Heart left ventricle (tissue), 16 donors: ENCODE measurements around the gene TADA2A. TPM values are rescaled to one million over a fixed set of nuclear protein-coding genes. Genes with fewer than 3 reads are reported as not detected.

Source experiments
- ATAC-seq, 4 donors: fragments of 200-7000 bp; cut with Tn5 transposase; one replicate each; pipeline ENCODE4 v1.9.1; 2020 to 2022; ENCODE audit warnings: moderate library complexity in 4 of 4, mild to moderate bottlenecking in 3 of 4, moderate number of reproducible peaks in 1 of 4
- DNase-seq, 5 donors: peaks; one replicate each; pipeline ENCODE4 v3.0.0-alpha.2; 2020
- H3K27ac ChIP-seq, 12 donors: fragments of 200-600 bp; sonication (generic) in 4 of 12; one replicate each; pipeline versions ENCODE4 v1.5.0 to v1.8.0; 2016 to 2022; ENCODE audit warnings: mild to moderate bottlenecking in 2 of 12
- H3K27me3 ChIP-seq, 9 donors: fragments of 200-600 bp; sonication (generic) in 2 of 9; one replicate each; pipeline versions ENCODE4 v1.5.1 to v1.8.0; 2016 to 2022; ENCODE audit warnings: mild to moderate bottlenecking in 3 of 9
- H3K36me3 ChIP-seq, 9 donors: fragments of 200-600 bp; sonication (generic) in 2 of 9; one replicate each; pipeline versions ENCODE4 v1.5.0 to v1.8.0; 2018 to 2022; ENCODE audit warnings: mild to moderate bottlenecking in 2 of 9
- H3K4me1 ChIP-seq, 12 donors: fragments of 200-600 bp; sonication (generic) in 4 of 12; one replicate each; pipeline versions ENCODE4 v1.5.0 to v1.8.0; 2016 to 2022; ENCODE audit warnings: mild to moderate bottlenecking in 3 of 12
- H3K4me3 ChIP-seq, 12 donors: fragments of 200-600 bp; sonication (generic) in 4 of 12; one replicate each; pipeline versions ENCODE4 v1.5.0 to v1.8.0; 2017 to 2022; ENCODE audit warnings: mild to moderate bottlenecking in 9 of 12, moderate library complexity in 4 of 12
- H3K9me3 ChIP-seq, 12 donors: fragments of 200-600 bp; sonication (generic) in 4 of 12; one replicate each; pipeline versions ENCODE4 v1.5.0 to v1.8.0; 2016 to 2022; ENCODE audit warnings: mild to moderate bottlenecking in 1 of 12
- POLR2A ChIP-seq, 2 donors: fragments of 450-650 bp; IDR thresholded peaks; one replicate each; pipeline ENCODE4 v1.6.1; 2017; ENCODE audit warnings: antibody characterized with exemption in 2 of 2, mild to moderate bottlenecking in 2 of 2, moderate library complexity in 2 of 2
- WGBS, 4 donors: extraction: QIAGEN DNeasy Blood & Tissue Kit in 2 of 4; methylation state at CpG; one replicate each; pipeline versions ENCODE4 v1.1.5 to v1.1.7; 2013 to 2018; 5-methylcytosine and 5-hydroxymethylcytosine counted together
- intact Hi-C, 10 donors: fragments of 100-400 bp; cut with DNase I; formaldehyde crosslinking; loops; one replicate each; pipeline versions ENCODE4 v1.11.1 to v1.14.2; 2022
- polyA plus RNA-seq, 2 donors: library from polyadenylated mRNA; stranded (reverse); fragments of 200-250 nt; gene quantifications; one replicate each; pipeline ENCODE4 v1.2.3, GENCODE V29; 2013
- total RNA-seq, 9 donors: library from RNA; depleted of rRNA in 2 of 9; stranded (reverse); fragments of >200 nt in 2 of 9; fragmentation: NEBNext Ultra II Directional in 3 of 9; extraction: Animal tissue kit (Norgen Biotek cat#: 25700) in 3 of 9; gene quantifications; one replicate each; pipeline versions ENCODE4 v1.1.0 to v1.2.4, GENCODE V29; 2016 to 2023
- TF ChIP-seq, protein P1 (sequence below), 12 donors: fragments of 200-600 bp; sonication (generic) in 4 of 12; IDR thresholded peaks; one replicate each; pipeline versions ENCODE4 v1.5.0 to v1.8.0; 2018 to 2022; ENCODE audit warnings: antibody characterized with exemption in 12 of 12, mild to moderate bottlenecking in 5 of 12
- donor health status: ischemic (EF 13 %, LVEDD 7.1; RV severe dilation, severe dysfunction).
- donor health status: healthy with polysubstance abuse.
- donor health status: DM: no; HTN: yes; CAD: no.
- donor health status: DM: no; HTN: no; CAD: no.
- donor health status: ischemic (EF 25% LVEDD 6.9; RV normal size, moderate dysfunction).
- donor health status: ischemic (EF 25% LVEDD 5.7; RV mildly dilated, moderate dysfunction).
- donor health status: healthy.
- donor health status: DM: yes; HTN: yes; CAD: no.
- donor health status: ischemic (EF 35%, LVEDD 5.7; RV mildly dilated, moderate dysfunction).
- donor health status: nonischemic (EF 11% LVEDD 7.7; RV severe dilation, severe dysfunction).
- donor health status: DM: yes; HTN: yes; CAD: no.
- donor health status: PGD.
- donor health status: ischemic (EF 29% LVEDD 5.4; RV normal size, mild dysfunction).
- donor health status: nonischemic (EF 23%, LVEDD 6.1; RV moderate dilation, normal function).

Gene TADA2A
- total and polyA plus RNA-seq, 11 donors, result 5.7 to 19.4 (median 12.5) TPM

DNA sequence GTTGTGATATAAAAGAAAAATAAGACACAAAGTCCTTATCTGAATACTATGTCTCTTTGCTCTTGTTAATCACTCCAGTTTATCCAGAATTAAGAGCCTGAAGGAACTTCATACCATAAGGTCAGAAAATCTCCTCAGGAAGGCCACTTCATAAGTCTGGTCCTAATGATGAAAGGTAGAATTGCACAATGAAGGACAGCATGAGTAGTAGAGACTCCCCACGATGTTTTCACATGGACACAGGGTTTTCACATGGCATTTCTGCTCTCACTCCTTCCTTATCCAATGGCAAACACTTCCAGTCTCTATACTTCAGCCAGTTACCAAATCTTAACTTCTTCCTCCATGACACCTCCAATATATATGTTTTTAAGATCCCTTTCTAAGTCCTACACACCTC is 41.1 kb upstream of the TADA2A start:
- Histone ChIP-seq H3K4me3 (no peak overlapping the region), H3K36me3 (no peaks in the 10 kb centered on the region), H3K4me1 (no peaks in the 10 kb centered on the region), H3K27ac (no peak overlapping the region), H3K27me3 (no peaks in the 10 kb centered on the region), H3K9me3 (no peaks in the 10 kb centered on the region)
- intact Hi-C loops, result no loop called here
- 56 to 89% (median 82%) methylated on average over 1 of the region's 1 CpG for WGBS, 4 donors
- ATAC-seq (no peak), DNase-seq (no peak)
- TF ChIP-seq, protein P1, sequence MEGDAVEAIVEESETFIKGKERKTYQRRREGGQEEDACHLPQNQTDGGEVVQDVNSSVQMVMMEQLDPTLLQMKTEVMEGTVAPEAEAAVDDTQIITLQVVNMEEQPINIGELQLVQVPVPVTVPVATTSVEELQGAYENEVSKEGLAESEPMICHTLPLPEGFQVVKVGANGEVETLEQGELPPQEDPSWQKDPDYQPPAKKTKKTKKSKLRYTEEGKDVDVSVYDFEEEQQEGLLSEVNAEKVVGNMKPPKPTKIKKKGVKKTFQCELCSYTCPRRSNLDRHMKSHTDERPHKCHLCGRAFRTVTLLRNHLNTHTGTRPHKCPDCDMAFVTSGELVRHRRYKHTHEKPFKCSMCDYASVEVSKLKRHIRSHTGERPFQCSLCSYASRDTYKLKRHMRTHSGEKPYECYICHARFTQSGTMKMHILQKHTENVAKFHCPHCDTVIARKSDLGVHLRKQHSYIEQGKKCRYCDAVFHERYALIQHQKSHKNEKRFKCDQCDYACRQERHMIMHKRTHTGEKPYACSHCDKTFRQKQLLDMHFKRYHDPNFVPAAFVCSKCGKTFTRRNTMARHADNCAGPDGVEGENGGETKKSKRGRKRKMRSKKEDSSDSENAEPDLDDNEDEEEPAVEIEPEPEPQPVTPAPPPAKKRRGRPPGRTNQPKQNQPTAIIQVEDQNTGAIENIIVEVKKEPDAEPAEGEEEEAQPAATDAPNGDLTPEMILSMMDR (IDR thresholded peaks at IDR 0.05), result no peak
- no peak for TF ChIP-seq POLR2A (IDR thresholded peaks at IDR 0.05)

DNA sequence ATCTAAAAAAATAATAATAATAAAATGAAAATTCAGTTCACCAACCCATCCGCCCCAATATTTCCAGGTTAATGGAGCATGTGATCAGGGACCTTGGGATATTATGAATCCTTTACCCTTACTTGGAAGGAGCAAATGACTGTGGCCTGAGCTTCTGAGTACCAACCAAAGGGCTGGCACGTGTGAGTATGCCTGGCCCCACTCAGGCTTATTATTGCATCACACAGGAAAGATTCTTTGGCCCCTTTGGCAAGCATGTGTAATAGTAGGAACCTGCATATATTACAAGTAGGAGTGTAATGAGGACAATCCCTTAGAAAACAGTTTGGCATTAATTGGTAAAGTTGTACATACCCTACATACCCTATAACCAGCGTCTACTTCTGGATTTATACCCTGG is 38.1 kb upstream of the TADA2A start:
- TF ChIP-seq, protein P1 (IDR thresholded peaks at IDR 0.05), result no peak
- TF ChIP-seq POLR2A (IDR thresholded peaks at IDR 0.05), result no peak
- no peaks in the 10 kb centered on the region for H3K36me3 ChIP-seq
- no peaks in the 10 kb centered on the region for H3K9me3 ChIP-seq
- ATAC-seq (no peak), DNase-seq (no peak)
- intact Hi-C loops, result no loop called here
- H3K4me1 ChIP-seq, result peaks cover 0 to 3% (median 0%) of the 10 kb centered on the region in 12 donors
- H3K4me3 ChIP-seq, result no peak overlapping the region
- WGBS, 4 donors, result 84 to 90% (median 89%) methylated on average over 3 of the region's 3 CpGs
- H3K27ac ChIP-seq, result no peak overlapping the region
- no peaks in the 10 kb centered on the region for H3K27me3 ChIP-seq

DNA sequence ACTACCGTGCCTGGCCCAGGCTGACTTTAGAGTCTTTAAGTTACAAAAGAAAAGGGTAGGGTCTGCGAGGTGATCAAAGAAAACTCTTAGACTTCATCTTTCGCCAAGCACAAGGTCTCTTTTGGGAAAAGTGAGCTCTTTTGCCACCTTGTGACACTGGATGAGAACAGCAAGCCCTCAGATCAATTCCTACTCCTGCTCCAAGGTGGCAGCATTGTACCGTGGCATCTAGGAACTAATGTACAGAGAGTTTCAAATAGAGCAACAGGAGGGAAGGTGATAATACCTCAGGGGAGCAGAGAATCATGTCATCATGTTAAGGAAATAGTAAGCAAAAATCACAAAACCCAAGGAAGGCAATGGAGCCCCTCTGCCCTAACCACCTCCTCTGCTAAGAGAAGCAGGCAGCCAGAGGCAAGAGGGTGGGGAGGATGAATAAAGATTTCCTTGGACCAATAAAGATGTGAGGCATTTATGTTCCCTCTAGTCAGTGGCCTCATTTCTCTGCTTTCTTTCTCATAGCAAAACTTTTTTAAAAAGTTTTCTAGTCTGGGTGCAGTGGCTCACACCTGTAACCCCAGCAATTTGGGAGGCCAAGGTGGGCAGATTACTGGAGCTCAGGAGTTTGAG is 33.0 kb upstream of the TADA2A start:
- Histone ChIP-seq H3K27me3 (no peaks in the 10 kb centered on the region), H3K4me3 (no peak overlapping the region), H3K9me3 (no peaks in the 10 kb centered on the region), H3K36me3 (no peaks in the 10 kb centered on the region), H3K4me1 (peaks cover 0 to 3% (median 0%) of the 10 kb centered on the region in 12 donors), H3K27ac (no peak overlapping the region)
- intact Hi-C loops, result loop anchor here in 3 of 10 donors (5.0 to 10.0 kb wide), 2 partner anchors 34 to 749 kb away; partner anchors contain the start of genes ACACA (in 1 of the 3) and TADA2A (in 1 of the 3)
- DNase-seq, result peak in 3 of 5 donors; percentile 32 to 49 (median 35)
- 6 to 8% (median 7%) methylated on average over 4 of the region's 4 CpGs for WGBS, 4 donors
- TF ChIP-seq POLR2A (IDR thresholded peaks at IDR 0.05), result no peak
- TF ChIP-seq, protein P1 (IDR thresholded peaks at IDR 0.05), result peak; percentile 80 to 96 (median 86)
- ATAC-seq, result peak; percentile 67 to 94 (median 86)

DNA sequence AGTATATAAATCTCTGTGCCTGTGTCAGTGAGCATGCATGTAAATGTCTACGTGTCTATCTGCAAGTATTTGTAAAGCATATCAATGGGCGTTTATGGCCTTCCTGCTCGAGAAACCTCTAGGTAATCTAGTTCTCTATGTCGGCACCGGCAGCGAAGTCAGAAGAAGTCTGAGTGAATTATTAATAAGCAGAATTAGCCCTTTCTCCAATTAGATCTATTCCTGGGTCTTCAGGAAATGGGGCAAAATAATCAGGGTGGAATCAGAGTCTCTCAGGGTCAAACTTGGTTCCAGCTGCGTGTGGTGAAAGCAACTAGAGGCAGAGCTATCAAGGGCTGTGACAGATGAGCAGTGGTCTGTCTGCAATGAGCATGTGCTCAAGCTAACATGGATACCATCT is 31.0 kb upstream of the TADA2A start, which contains the start of gene C17orf78:
Gene C17orf78, plus strand, starts transcription at position 280 of the 400 bp plus-strand sequence. Its CDS starts 108 bp downstream, at position 388.
- ATAC-seq (no peak), DNase-seq (no peak)
- H3K4me1 ChIP-seq, result peaks cover 0 to 3% (median 0%) of the 10 kb centered on the region in 12 donors
- intact Hi-C loops, result loop anchor here in 3 of 10 donors (10.0 kb wide), 1 partner anchor 751 kb away; no protein-coding TSS in a partner anchor
- H3K4me3 ChIP-seq, result no peak within 1 kb of the TSS
- 92 to 93% (median 93%) methylated on average over 7 of the region's 7 CpGs for WGBS, 4 donors
- no peaks in the 10 kb centered on the region for H3K9me3 ChIP-seq
- no peaks in the 10 kb centered on the region for H3K36me3 ChIP-seq
- TF ChIP-seq, protein P1 (IDR thresholded peaks at IDR 0.05), result no peak
- TF ChIP-seq POLR2A (IDR thresholded peaks at IDR 0.05), result no peak
- H3K27ac ChIP-seq, result no peak within 1 kb of the TSS
- H3K27me3 ChIP-seq, result no peaks in the 10 kb centered on the region
